Natural killer cell treated with Interleukin-12 subunit alpha and Interleukin-12 subunit beta and Interleukin-15 and Interleukin-18, amount 100 ng/mL, for 72 hours (primary cell): ENCODE data around the gene FHL1. TPM values are rescaled to one million over a fixed set of nuclear protein-coding genes. Genes with fewer than 3 reads are reported as not detected.

Source experiments
- ATAC-seq, 2 donors: fragments of 150-1000 bp; cut with Tn5 transposase in 1 of 2; sonication (Bioruptor Pico), chemical (Tn5 transposase) in 1 of 2; 2 replicates each; pipeline ENCODE4 v1.10.0; 2021
- DNase-seq: peaks from one replicate; pipeline ENCODE4 v3.0.0; 2022; ENCODE audit warnings: low spot score
- H3K27ac Mint-ChIP-seq, 2 donors: 1 replicate in 1 of 2; 2 replicates in 1 of 2; pipeline ENCODE4 v1.8.0; 2022; ENCODE audit warnings: mixed read lengths in 2 of 2, mild to moderate bottlenecking in 1 of 2, moderate library complexity in 1 of 2
- H3K27me3 Mint-ChIP-seq, 2 donors: 1 replicate in 1 of 2; 2 replicates in 1 of 2; pipeline ENCODE4 v1.8.0; 2022; ENCODE audit warnings: mixed read lengths in 2 of 2
- H3K36me3 Mint-ChIP-seq: one replicate; pipeline ENCODE4 v1.8.0; 2022; ENCODE audit warnings: mixed read lengths
- H3K4me1 Mint-ChIP-seq, 2 donors: 1 replicate in 1 of 2; 2 replicates in 1 of 2; pipeline ENCODE4 v1.8.0; 2022; ENCODE audit warnings: low read depth in 2 of 2, mixed read lengths in 2 of 2, mild to moderate bottlenecking in 1 of 2
- H3K4me3 Mint-ChIP-seq: one replicate; pipeline ENCODE4 v1.8.0; 2022; ENCODE audit warnings: mixed read lengths
- H3K9me3 Mint-ChIP-seq: 2 replicates; pipeline ENCODE4 v1.8.0; 2022; ENCODE audit warnings: mixed read lengths
- total RNA-seq, 2 donors: library from RNA; stranded (reverse); gene quantifications; one replicate each; pipeline ENCODE4 v1.2.3, GENCODE V29; 2022

Gene FHL1
- total RNA-seq, 2 donors from 2014 or later: 2.9 to 6.7 TPM

DNA sequence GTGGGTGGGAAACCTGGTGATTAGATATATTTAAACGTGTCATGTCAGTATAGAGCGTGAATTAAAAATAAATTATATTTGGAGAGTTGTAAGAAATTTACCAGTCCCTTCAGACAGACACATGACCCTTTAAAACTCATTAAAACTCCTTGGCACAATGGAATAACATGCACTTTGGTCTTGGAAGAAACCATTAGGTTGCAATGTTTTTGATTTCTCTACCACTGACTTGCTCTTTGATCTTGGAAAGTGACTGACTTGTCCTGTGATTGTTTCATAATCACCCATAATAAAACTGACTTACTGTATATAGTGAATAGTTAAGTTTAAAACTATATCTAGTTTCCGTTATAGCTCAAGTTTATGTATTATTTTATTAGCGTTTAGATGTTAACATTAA lies 35.8 kb downstream of the FHL1 start:
- Mint-ChIP-seq H3K27me3 (peaks cover 0 to 8% of the 10 kb centered on the region in 2 donors), H3K27ac (no peak overlapping the region), H3K36me3 (no peaks in the 10 kb centered on the region), H3K4me3 (no peak overlapping the region), H3K9me3 (no peaks in the 10 kb centered on the region), H3K4me1 (no peaks in the 10 kb centered on the region)
- ATAC-seq: no peak
- DNase-seq: no peak

DNA sequence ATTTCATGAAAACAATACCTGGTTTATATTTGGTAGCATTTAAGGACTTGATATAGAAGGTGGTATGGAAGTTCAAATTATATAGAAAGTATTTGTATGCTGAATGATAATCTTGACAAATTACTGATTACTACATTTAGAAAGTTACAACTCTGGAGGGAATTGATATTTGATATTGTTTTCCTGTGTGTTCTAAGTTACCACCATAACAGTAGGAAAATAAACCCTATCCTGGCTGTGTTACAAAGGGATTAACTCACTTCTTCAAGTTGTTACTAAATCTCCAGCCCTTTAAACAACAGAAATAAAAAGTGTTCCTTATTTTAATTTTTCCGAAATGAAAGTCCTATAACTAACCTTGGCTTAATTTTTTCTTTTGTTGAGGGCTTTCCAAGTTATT lies 36.6 kb downstream of the FHL1 start:
- Mint-ChIP-seq H3K4me3 (no peak overlapping the region), H3K9me3 (no peaks in the 10 kb centered on the region), H3K36me3 (no peaks in the 10 kb centered on the region), H3K4me1 (no peaks in the 10 kb centered on the region), H3K27ac (no peak overlapping the region), H3K27me3 (peaks cover 0 to 8% of the 10 kb centered on the region in 2 donors)
- DNase-seq: no peak
- no peak for ATAC-seq

DNA sequence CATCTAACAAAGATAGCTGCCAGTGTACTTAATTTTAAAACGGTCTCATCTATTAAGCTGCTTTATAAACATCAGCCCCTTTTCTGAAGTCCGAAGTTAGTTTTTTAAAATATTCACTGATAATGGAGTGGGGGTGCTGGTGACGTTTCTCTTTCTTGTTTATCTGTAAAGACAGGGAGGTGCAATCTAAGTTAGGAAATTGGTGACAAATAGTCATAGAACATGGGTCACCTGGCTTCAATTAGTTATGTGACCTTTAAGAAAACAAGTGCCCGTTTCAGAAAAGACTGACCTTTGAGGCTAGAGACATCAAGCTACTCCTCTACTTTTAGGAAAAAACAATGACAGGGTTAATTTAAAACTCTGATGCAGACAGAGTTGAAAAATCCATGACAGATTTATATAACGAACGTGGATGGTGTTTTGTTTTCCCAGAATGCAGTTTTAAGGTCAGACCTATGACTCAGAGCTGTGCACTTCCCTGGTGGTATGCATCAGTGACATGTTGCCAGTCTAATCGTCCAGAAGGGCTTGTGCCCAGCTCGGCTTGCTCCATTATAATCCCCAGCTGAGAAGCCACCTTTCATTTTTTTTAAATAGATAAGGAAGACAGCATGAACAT lies 38.2 kb downstream of the FHL1 start:
- Mint-ChIP-seq H3K9me3 (no peaks in the 10 kb centered on the region), H3K27ac (no peak overlapping the region), H3K4me1 (no peaks in the 10 kb centered on the region), H3K36me3 (no peaks in the 10 kb centered on the region), H3K4me3 (no peak overlapping the region), H3K27me3 (peaks cover 0 to 5% of the 10 kb centered on the region in 2 donors)
- DNase-seq: no peak
- no peak for ATAC-seq

DNA sequence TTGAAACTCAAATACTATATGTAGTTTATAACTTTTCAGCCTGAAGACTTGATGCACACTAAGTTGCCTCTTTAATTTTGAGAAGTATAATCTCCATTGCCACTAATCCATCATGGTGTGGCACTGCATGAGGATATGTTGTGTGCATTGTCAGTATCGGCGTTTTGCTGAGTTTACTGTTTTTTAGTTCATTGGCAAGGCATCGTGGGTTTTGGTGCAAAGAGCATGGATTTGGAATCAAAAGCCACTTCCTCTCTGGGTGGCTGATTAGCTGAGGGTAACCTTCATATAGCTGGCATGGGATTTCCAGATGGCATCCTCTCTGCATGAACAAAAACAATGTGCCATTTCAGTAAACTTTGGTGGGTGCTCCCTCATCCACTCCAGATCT lies 38.7 kb downstream of the FHL1 start:
- no peak overlapping the region for H3K27ac Mint-ChIP-seq
- H3K4me1 Mint-ChIP-seq: peaks cover 0 to under 1% of the 10 kb centered on the region in 2 donors
- DNase-seq (no peak), ATAC-seq (no peak)
- H3K27me3 Mint-ChIP-seq: peaks cover 0 to 5% of the 10 kb centered on the region in 2 donors
- no peaks in the 10 kb centered on the region for H3K9me3 Mint-ChIP-seq
- H3K36me3 Mint-ChIP-seq: no peaks in the 10 kb centered on the region
- no peak overlapping the region for H3K4me3 Mint-ChIP-seq

DNA sequence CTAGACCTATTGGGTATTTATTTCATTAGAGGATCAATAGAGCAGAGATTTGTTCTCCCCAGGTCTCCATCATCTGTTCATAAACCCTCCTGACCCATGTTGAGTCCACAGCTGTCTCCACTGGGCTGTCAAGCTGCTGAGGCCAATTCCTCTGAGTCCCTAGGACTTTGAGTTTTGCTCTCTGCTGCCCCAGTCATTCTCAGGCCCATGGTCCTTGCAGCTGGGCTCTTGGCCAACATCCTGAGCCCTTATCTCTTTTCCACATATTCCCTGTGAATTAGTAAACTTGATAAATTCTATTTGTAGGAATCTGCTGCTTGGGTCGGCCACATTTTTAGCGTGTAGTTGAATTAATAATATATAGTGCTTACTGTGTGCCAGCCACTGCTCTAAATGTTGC lies 41.9 kb downstream of the FHL1 start:
- Mint-ChIP-seq H3K27ac (no peak overlapping the region), H3K36me3 (no peaks in the 10 kb centered on the region), H3K4me3 (no peak overlapping the region), H3K4me1 (peaks cover 21 to 28% of the 10 kb centered on the region in 2 donors), H3K27me3 (peaks cover 0 to 12% of the 10 kb centered on the region in 2 donors), H3K9me3 (no peaks in the 10 kb centered on the region)
- ATAC-seq: no peak
- no peak for DNase-seq

DNA sequence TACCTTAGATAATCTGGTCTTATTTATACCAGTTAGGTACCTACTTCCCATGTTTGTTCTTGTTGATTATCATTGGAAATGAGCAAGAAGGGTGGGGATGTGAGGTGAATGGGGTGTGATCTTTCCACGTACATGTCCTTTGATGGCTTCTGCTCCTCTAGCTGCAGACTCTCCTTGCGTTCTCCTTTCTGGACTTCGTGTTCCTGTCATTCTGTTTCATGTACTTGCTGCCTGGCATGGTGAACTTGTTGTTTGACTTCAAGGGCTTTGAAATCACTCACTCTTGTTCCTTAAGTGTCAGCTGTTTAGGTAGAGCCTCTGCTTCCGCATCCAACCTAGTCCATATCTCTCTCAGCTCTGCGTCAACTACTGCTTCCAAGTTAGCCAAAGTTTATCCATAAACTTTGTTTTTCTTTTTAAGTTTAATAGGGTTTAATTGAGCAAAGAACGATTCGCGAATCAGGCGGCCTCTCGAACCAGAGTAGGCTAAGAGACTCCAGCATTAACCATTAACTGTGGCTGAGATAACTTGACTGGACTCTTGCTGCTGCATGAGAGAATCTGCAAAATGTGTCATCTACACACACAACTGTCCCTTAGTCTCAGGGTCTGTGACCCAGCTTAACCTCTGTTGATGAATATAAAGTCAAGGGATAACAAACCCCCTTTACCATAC lies 42.8 kb downstream of the FHL1 start:
- ATAC-seq: no peak
- no peaks in the 10 kb centered on the region for H3K9me3 Mint-ChIP-seq
- no peaks in the 10 kb centered on the region for H3K36me3 Mint-ChIP-seq
- no peak for DNase-seq
- H3K4me3 Mint-ChIP-seq: no peak overlapping the region
- H3K4me1 Mint-ChIP-seq: peaks cover 21 to 28% of the 10 kb centered on the region in 2 donors
- H3K27ac Mint-ChIP-seq: no peak overlapping the region
- peaks cover 0 to 11% of the 10 kb centered on the region in 2 donors for H3K27me3 Mint-ChIP-seq

DNA sequence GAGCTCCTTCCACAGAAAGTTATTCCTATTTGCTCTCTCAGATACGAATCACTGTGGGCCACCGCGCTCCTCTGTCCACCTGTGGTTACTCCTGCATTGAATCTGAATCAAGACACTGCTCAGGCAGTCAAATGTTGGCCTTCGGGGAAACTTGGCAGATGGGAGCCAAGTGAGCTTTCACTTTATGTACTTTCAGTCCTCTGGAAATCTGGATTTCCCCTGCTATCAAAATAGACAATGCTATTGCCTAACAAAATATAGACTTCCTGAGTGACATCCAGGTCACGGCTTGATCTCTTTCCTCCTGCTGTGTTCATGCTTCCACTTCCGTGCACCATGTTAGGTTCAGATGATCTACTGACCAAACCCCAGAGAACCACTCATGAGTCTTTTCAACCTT lies 43.8 kb downstream of the FHL1 start:
- H3K36me3 Mint-ChIP-seq: no peaks in the 10 kb centered on the region
- ATAC-seq (no peak), DNase-seq (no peak)
- H3K27me3 Mint-ChIP-seq: peaks cover 0 to 16% of the 10 kb centered on the region in 2 donors
- H3K4me1 Mint-ChIP-seq: peaks cover 21 to 28% of the 10 kb centered on the region in 2 donors
- no peak overlapping the region for H3K27ac Mint-ChIP-seq
- no peak overlapping the region for H3K4me3 Mint-ChIP-seq
- H3K9me3 Mint-ChIP-seq: no peaks in the 10 kb centered on the region

DNA sequence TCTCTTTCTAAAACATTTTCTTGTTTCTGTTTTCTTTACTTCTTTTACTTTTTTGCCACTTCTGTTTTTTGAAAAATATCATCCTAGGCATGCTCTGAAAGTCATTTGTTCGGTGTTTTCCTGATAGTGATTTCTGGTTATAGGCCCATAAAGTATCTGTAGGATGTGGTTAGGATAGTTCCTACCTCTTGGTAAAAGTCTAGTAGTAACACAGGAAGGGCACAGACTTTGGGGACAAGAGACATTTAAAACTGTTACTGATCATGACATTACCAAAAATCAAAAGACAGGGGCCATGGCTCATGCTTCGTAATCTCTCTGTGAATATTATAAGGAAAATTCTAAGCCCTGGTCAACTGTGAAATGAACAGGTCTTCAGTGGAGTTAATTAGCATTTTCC lies 44.8 kb downstream of the FHL1 start:
- peak overlapping the region; percentile 63 for H3K4me3 Mint-ChIP-seq
- H3K27ac Mint-ChIP-seq: peak overlapping the region; percentile 62
- ATAC-seq: no peak
- peaks cover 0 to 14% of the 10 kb centered on the region in 2 donors for H3K27me3 Mint-ChIP-seq
- no peak for DNase-seq
- H3K4me1 Mint-ChIP-seq: peaks cover 21 to 28% of the 10 kb centered on the region in 2 donors
- no peaks in the 10 kb centered on the region for H3K36me3 Mint-ChIP-seq
- no peaks in the 10 kb centered on the region for H3K9me3 Mint-ChIP-seq

DNA sequence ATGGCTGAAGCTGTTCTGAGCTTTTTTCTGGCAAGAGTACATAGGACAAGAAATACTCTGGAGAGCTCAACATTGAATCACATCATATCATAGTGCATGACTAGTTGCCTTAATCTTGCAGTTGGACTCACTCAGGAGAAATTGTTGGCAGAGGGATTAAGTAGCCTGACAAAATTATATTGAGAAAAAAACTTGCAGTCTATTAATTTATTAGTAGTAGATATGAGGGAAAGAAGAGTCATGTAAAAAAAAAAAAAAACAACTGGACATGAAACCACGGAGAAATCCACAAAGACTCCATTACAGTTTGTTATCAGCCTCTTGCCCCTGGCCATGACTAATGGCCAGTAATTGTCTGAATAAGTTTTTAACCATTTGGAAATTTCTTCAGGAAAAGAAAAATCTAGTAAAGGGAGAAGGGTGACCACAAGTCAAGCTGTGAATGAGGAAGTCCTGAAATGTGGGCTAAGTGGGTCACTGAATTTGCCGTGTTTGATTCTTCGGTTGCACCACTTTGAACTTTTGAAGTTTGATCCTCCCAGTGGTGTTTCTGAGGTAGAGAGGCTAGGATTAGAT lies 45.6 kb downstream of the FHL1 start:
- H3K27ac Mint-ChIP-seq: peak overlapping the region; percentile 62
- no peak for ATAC-seq
- H3K27me3 Mint-ChIP-seq: peaks cover 0 to 14% of the 10 kb centered on the region in 2 donors
- no peaks in the 10 kb centered on the region for H3K36me3 Mint-ChIP-seq
- peaks cover 21 to 28% of the 10 kb centered on the region in 2 donors for H3K4me1 Mint-ChIP-seq
- no peaks in the 10 kb centered on the region for H3K9me3 Mint-ChIP-seq
- DNase-seq: no peak
- peak overlapping the region; percentile 63 for H3K4me3 Mint-ChIP-seq

DNA sequence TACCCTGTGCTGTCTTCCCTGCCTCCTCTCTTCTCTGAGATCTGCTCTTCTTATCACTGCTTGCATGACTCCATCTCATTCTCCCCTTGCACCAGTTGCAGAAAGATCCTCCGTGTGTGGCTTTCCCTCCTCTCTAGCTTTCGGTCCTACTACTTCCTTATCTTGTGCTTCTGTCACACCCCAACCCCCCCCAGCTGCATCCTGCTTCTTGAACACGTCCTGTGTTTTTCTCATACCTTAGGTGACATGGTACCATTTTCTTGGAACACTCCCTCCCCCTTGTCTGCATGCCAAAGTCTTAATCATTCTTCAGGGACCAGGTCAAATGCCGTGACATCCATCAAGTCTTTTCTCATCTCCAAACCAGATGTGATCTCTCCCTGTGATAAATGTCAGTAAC lies 46.4 kb downstream of the FHL1 start:
- DNase-seq: no peak
- Mint-ChIP-seq H3K9me3 (no peaks in the 10 kb centered on the region), H3K4me3 (peak overlapping the region; percentile 63)

DNA sequence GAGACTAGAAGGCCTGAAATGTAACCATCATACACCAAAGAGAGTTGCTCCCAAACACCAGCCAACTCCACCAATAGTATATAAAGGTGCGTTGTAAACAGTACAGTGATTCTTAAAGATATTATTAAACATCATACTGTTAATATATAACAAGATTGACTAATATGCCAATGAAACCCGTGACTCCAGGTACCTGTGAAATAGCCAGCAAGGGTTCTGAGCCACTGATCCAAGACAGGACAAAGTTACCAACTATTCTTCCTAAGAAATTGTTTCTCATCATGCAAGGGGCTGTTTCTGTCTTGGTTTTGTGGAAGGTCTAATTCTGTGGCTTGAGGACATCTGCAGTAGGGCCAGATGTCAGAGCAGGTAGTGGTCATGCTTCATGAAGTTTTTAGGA lies 47.2 kb downstream of the FHL1 start:
- H3K27me3 Mint-ChIP-seq: peaks cover 0 to 14% of the 10 kb centered on the region in 2 donors
- no peaks in the 10 kb centered on the region for H3K9me3 Mint-ChIP-seq
- no peak overlapping the region for H3K4me3 Mint-ChIP-seq
- peaks cover 21 to 28% of the 10 kb centered on the region in 2 donors for H3K4me1 Mint-ChIP-seq
- no peak for ATAC-seq
- no peak overlapping the region for H3K27ac Mint-ChIP-seq
- no peak for DNase-seq
- H3K36me3 Mint-ChIP-seq: no peaks in the 10 kb centered on the region

More for the DNA sequence above, 46.4 kb downstream of the FHL1 start:
- H3K4me1 Mint-ChIP-seq: peaks cover 21 to 28% of the 10 kb centered on the region in 2 donors
- peak overlapping the region; percentile 8 to 49 for H3K27ac Mint-ChIP-seq
- no peaks in the 10 kb centered on the region for H3K36me3 Mint-ChIP-seq
- H3K27me3 Mint-ChIP-seq: peaks cover 0 to 14% of the 10 kb centered on the region in 2 donors
- ATAC-seq: no peak

DNA sequence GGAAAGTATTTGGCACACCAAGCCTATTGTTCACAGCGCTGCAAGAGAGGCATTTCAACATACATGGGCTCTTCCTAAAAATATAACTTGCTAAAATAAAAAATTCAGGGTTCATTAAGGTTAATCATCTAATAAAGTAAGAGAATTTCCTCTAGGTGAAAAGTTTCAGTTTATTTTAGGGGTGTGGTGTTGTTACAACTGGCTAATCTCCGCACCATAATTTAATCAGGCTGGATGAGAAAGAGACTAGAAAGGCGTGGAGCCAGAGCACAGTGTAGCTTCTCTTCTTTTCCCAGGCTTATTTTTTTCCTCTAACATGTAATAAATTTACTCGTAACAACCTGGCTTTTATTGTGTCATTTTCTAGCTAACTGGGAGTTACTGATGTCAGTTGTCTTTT lies 47.9 kb downstream of the FHL1 start:
- DNase-seq (no peak), ATAC-seq (no peak)
- no peaks in the 10 kb centered on the region for H3K36me3 Mint-ChIP-seq
- H3K27me3 Mint-ChIP-seq: peaks cover 0 to 14% of the 10 kb centered on the region in 2 donors
- peaks cover 21 to 28% of the 10 kb centered on the region in 2 donors for H3K4me1 Mint-ChIP-seq
- H3K27ac Mint-ChIP-seq: no peak overlapping the region
- no peak overlapping the region for H3K4me3 Mint-ChIP-seq
- H3K9me3 Mint-ChIP-seq: no peaks in the 10 kb centered on the region

DNA sequence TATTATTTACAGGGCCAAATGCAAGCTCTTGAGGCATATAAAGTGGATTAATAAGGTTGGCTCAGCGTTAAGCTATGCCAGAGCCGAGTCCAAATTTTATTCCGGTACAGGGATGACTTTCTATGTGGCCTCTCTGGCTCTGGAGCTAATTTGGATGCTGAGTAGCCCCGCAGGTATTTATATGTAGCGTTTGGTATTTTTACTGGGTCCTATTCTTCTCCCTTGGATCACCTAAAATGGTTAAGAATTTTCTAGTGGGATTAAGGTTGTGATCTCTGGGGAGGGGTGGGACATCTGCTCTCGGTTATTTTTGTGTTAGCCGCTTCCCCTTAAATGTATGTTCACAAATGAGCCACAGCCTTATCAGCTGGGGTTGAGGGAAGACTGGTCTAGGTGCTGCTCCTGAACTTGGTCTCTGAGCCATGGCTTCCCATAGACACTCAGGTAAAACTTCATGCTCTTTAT lies 49.4 kb downstream of the FHL1 start:
- peaks cover 0 to 14% of the 10 kb centered on the region in 2 donors for H3K27me3 Mint-ChIP-seq
- H3K9me3 Mint-ChIP-seq: no peaks in the 10 kb centered on the region
- peaks cover 17 to 22% of the 10 kb centered on the region in 2 donors for H3K4me1 Mint-ChIP-seq
- DNase-seq: no peak
- H3K36me3 Mint-ChIP-seq: no peaks in the 10 kb centered on the region
- H3K4me3 Mint-ChIP-seq: no peak overlapping the region
- H3K27ac Mint-ChIP-seq: no peak overlapping the region
- ATAC-seq: no peak

DNA sequence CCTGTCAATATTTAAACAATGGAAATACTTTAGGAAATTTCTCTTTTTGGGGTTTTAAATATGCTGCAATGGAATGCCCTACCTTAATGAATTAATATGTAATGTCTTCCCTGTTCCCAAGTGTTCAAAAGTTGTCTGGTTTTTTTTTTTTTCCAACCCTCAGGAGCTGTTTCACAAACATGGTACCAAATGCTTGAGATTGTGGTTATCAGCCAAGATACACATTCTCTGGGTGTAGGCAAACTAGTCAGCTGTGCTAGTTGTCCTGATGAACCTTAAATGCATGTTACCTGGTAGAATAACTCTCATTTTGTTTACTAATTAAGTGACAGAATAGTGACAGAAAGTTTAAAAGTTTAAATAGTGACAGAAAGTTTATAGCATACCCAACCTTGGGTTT lies 50.7 kb downstream of the FHL1 start:
- no peak for ATAC-seq
- H3K9me3 Mint-ChIP-seq: no peaks in the 10 kb centered on the region
- no peak overlapping the region for H3K4me3 Mint-ChIP-seq
- peaks cover 9 to 10% of the 10 kb centered on the region in 2 donors for H3K4me1 Mint-ChIP-seq
- DNase-seq: no peak
- peaks cover 0 to 14% of the 10 kb centered on the region in 2 donors for H3K27me3 Mint-ChIP-seq
- H3K27ac Mint-ChIP-seq: no peak overlapping the region
- no peaks in the 10 kb centered on the region for H3K36me3 Mint-ChIP-seq
